ENCODE measurements around the gene SLC7A14. TPM values are rescaled to one million over a fixed set of nuclear protein-coding genes. Genes with fewer than 3 reads are reported as not detected.

SLC7A14 gene
- total RNA-seq, 2 donors from 2014 or later, result 0.26 TPM; not detected in 1

GRCh38 chr3:170418422-170419398, 167.2 kb downstream of the SLC7A14 start, which contains the start of gene CLDN11:
Gene CLDN11, plus strand, starts transcription at chr3:170418868. Its CDS starts 199 bp downstream, at chr3:170419067.
- 4% methylated on average over 30 to 79 of the region's 79 CpGs for WGBS, 2 donors
- Histone ChIP-seq H3K36me3 (replicated peaks in 1 of 2; ENCODE audit: insufficient read depth in 1 of 2, low read depth in 2 of 2) (no peaks in the 10 kb centered on the region), H3K4me1 (peaks cover 19% of the 10 kb centered on the region), H3K9me3 (no peaks in the 10 kb centered on the region), H3K27ac (no peak within 1 kb of the TSS), H3K27me3 (peaks cover 0 to 8% of the 10 kb centered on the region in 2 donors), H3K4me3 (peak within 1 kb of the TSS in 1 of 2 donors; percentile 11)
- DNase-seq (peak in 2 of 4 donors; percentile 13 to 31), ATAC-seq (peak; percentile 32)
- intact Hi-C loops (cut with DNase I), result loop anchor here (10.0 kb wide), 1 partner anchor 396 kb away; no protein-coding TSS in a partner anchor
- no peak for TF ChIP-seq POLR2A (IDR thresholded peaks at IDR 0.05)

DNA sequence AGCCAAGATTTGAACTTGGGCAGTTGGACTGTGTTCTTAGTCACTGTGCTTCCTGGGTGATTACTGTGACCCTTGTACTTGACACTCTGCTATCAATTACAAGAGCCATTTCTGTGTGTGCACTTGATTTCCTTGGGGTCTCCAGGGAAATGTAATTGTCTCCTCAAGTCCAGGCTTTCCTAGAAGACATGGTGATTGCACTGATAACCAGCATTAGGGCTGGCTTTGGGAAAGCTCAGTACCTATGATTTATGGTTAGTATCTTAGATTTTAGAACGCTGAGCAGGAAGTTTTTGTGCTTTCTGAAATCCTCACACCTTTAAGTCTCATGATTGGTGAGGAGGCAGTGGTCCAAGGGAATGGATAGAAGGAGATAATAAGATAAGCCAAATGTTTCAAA, 168.8 kb downstream of the SLC7A14 start:
- ATAC-seq (no peak), DNase-seq (no peak)
- WGBS, 2 donors, result 56 to 62% methylated on average over 1 of the region's 1 CpG
- Histone ChIP-seq H3K27me3 (peaks cover 0 to 8% of the 10 kb centered on the region in 2 donors), H3K36me3 (replicated peaks in 1 of 2; ENCODE audit: insufficient read depth in 1 of 2, low read depth in 2 of 2) (no peaks in the 10 kb centered on the region), H3K27ac (no peak overlapping the region), H3K4me1 (peaks cover 19% of the 10 kb centered on the region), H3K9me3 (no peaks in the 10 kb centered on the region), H3K4me3 (no peak overlapping the region)
- TF ChIP-seq CTCF (IDR thresholded peaks at IDR 0.05) (no peak), POLR2A (IDR thresholded peaks at IDR 0.05) (no peak)
- intact Hi-C loops (cut with DNase I), result loop anchor here (10.0 kb wide), 1 partner anchor 398 kb away; no protein-coding TSS in a partner anchor

- Histone ChIP-seq H3K4me1 (peaks cover 11% of the 10 kb centered on the region), H3K27me3 (peaks cover 0 to 2% of the 10 kb centered on the region in 2 donors), H3K4me3 (no peak overlapping the region), H3K9me3 (no peaks in the 10 kb centered on the region), H3K36me3 (replicated peaks in 1 of 2; ENCODE audit: insufficient read depth in 1 of 2, low read depth in 2 of 2) (no peaks in the 10 kb centered on the region), H3K27ac (no peak overlapping the region)
- 29 to 31% methylated on average over 5 of the region's 5 CpGs for WGBS, 2 donors
- ATAC-seq (no peak), DNase-seq (peak; percentile 23 to 51 (median 43))
- intact Hi-C loops (cut with DNase I), result loop anchor here (10.0 kb wide), 1 partner anchor 401 kb away; no protein-coding TSS in a partner anchor
- TF ChIP-seq CTCF (IDR thresholded peaks at IDR 0.05) (peak; percentile 86 to 95 (median 90)), POLR2A (IDR thresholded peaks at IDR 0.05) (no peak)
Observed at GRCh38 chr3:170414202-170414663, 171.6 kb downstream of the SLC7A14 start.

- no peak overlapping the region for H3K4me3 ChIP-seq
Observed at GRCh38 chr3:170413291-170413690, 172.6 kb downstream of the SLC7A14 start.

DNA sequence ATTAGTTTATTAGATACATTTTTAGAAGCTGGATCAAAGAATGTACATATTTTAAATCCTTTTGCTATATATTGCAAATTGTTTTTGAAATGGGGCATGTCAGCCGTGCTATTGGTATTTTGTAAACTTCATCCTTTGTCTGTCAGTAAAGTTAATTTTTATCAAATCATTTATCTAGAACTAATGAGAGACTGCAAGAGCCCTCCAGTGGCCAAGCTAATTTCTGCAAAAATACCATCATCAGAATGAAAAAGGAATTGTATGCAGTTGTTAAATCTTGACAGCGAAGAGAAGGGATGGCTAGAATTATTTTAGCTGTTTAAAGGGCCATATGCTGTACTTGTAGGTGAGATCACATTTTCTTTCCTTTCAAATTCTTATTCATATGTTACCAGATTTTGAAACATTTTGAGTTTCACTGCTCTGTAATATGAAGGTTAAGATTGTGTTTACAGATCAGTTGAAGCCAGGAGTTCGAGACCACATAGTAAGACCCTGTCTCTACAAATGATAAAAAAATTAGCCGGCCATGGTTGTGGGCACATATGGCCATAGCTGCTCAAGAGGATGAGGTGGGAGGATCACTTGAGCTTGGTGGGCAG, 175.3 kb downstream of the SLC7A14 start:
- Histone ChIP-seq H3K27ac (no peak overlapping the region), H3K4me3 (no peak overlapping the region), H3K9me3 (no peaks in the 10 kb centered on the region), H3K36me3 (replicated peaks in 1 of 2; ENCODE audit: insufficient read depth in 1 of 2, low read depth in 2 of 2) (no peaks in the 10 kb centered on the region), H3K27me3 (no peaks in the 10 kb centered on the region), H3K4me1 (no peaks in the 10 kb centered on the region)
- TF ChIP-seq POLR2A (IDR thresholded peaks at IDR 0.05) (no peak), CTCF (IDR thresholded peaks at IDR 0.05) (peak in 6 of 7 experiments; percentile 11 to 58 (median 45))
- ATAC-seq (no peak), DNase-seq (peak in 1 of 4 donors; percentile 22)
- intact Hi-C loops (cut with DNase I), result loop anchor here (10.0 kb wide), 1 partner anchor 404 kb away; no protein-coding TSS in a partner anchor
- 36 to 37% methylated on average over 4 of the region's 4 CpGs for WGBS, 2 donors

More at GRCh38 chr3:170413291-170413690, 172.6 kb downstream of the SLC7A14 start:
- ATAC-seq, result no peak
- H3K4me1 ChIP-seq, result peaks cover 2% of the 10 kb centered on the region
- intact Hi-C loops (cut with DNase I), result loop anchor here (10.0 kb wide), 1 partner anchor 402 kb away; no protein-coding TSS in a partner anchor
- H3K27me3 ChIP-seq, result no peaks in the 10 kb centered on the region
- 86 to 88% methylated on average over 4 of the region's 4 CpGs for WGBS, 2 donors
- H3K36me3 ChIP-seq (replicated peaks in 1 of 2; ENCODE audit: insufficient read depth in 1 of 2, low read depth in 2 of 2), result no peaks in the 10 kb centered on the region
- H3K9me3 ChIP-seq, result no peaks in the 10 kb centered on the region
- no peak overlapping the region for H3K27ac ChIP-seq
- no peak for TF ChIP-seq POLR2A (IDR thresholded peaks at IDR 0.05)
- no peak for DNase-seq

Small RNAs within 50 kb of the gene (microRNA-seq; reads per million reads assigned to microRNA genes)
- gene MIR6828 (ENCODE audit: borderline number of aligned reads in 2 of 2, borderline replicate concordance in 2 of 2), result 0 reads per million in 2 donors

Other genes with a start within 250 kb of the SLC7A14 start
- gene SKIL, start 228.4 kb downstream of the SLC7A14 start, total RNA-seq, result 10 to 100 TPM; 17.5 to 22.6 TPM
- 1 to 10 TPM; 3.9 to 5.6 TPM for gene CLDN11, start 167.2 kb downstream of the SLC7A14 start, total RNA-seq